ENCODE data around the gene SHF. TPM values are rescaled to one million over a fixed set of nuclear protein-coding genes. Genes with fewer than 3 reads are reported as not detected.

Gene SHF
- total RNA-seq, 1 donor from 2014 or later = 4.6 TPM

- Mint-ChIP-seq H3K4me3 (ENCODE audit: unreplicated experiment) (no peak overlapping the region), H3K27ac (ENCODE audit: unreplicated experiment) (no peak overlapping the region), H3K36me3 (ENCODE audit: low read depth, unreplicated experiment) (peaks cover 2% of the 10 kb centered on the region), H3K27me3 (ENCODE audit: low read depth, unreplicated experiment) (peaks cover 38% of the 10 kb centered on the region), H3K4me1 (ENCODE audit: low read depth, unreplicated experiment) (no peaks in the 10 kb centered on the region), H3K9me3 (ENCODE audit: unreplicated experiment) (peaks cover under 1% of the 10 kb centered on the region)
- H3K27me3 ChIP-seq (ENCODE audit: insufficient read depth, low read length) = peaks cover 16% of the 10 kb centered on the region
- H4K20me1 ChIP-seq (ENCODE audit: insufficient read depth, low read length) = no peaks in the 10 kb centered on the region
- no peaks in the 10 kb centered on the region for H3K79me2 ChIP-seq (ENCODE audit: insufficient read depth, low read length)
- no peak overlapping the region for H3K4me3 ChIP-seq (ENCODE audit: insufficient read depth, low read depth, low read length)
- H3K9me3 ChIP-seq (ENCODE audit: insufficient read depth, low read depth, low read length) = no peaks in the 10 kb centered on the region
- H3K9ac ChIP-seq (ENCODE audit: low read length) = no peak overlapping the region
- TF ChIP-seq CTCF (IDR thresholded peaks at IDR 0.05; ENCODE audit: insufficient read depth, low read depth, low read length) (no peak), EZH2 (IDR thresholded peaks at IDR 0.05; ENCODE audit: insufficient read depth, low read length) (no peak)
- no peaks in the 10 kb centered on the region for H3K36me3 ChIP-seq (ENCODE audit: insufficient read depth, low read length)
- H3K4me2 ChIP-seq (ENCODE audit: low read length) = no peak overlapping the region
- no peaks in the 10 kb centered on the region for H3K4me1 ChIP-seq (ENCODE audit: insufficient read depth, low read length)
- FAIRE-seq = no peak
- no peak overlapping the region for H3K27ac ChIP-seq (ENCODE audit: low read depth, low read length)
- H2AFZ ChIP-seq (ENCODE audit: low read depth, low read length) = no peak overlapping the region
- no peak for DNase-seq (ENCODE audit: low read depth)
Observed at GRCh38 chr15:45139770-45140169, 48.0 kb downstream of the SHF start.

GRCh38 chr15:45138814-45139765 lies 48.7 kb downstream of the SHF start:
- H3K36me3 ChIP-seq (ENCODE audit: insufficient read depth, low read length) = no peaks in the 10 kb centered on the region
- peaks cover 20% of the 10 kb centered on the region for H3K27me3 ChIP-seq (ENCODE audit: insufficient read depth, low read length)
- H3K4me1 Mint-ChIP-seq (ENCODE audit: low read depth, unreplicated experiment) = no peaks in the 10 kb centered on the region
- no peaks in the 10 kb centered on the region for H3K79me2 ChIP-seq (ENCODE audit: insufficient read depth, low read length)
- no peak for FAIRE-seq
- peaks cover 3% of the 10 kb centered on the region for H3K9me3 Mint-ChIP-seq (ENCODE audit: unreplicated experiment)
- DNase-seq (ENCODE audit: low read depth) = no peak
- no peaks in the 10 kb centered on the region for H4K20me1 ChIP-seq (ENCODE audit: insufficient read depth, low read length)
- no peak overlapping the region for H3K9ac ChIP-seq (ENCODE audit: low read length)
- peaks cover 2% of the 10 kb centered on the region for H3K36me3 Mint-ChIP-seq (ENCODE audit: low read depth, unreplicated experiment)
- H3K4me3 ChIP-seq (ENCODE audit: insufficient read depth, low read depth, low read length) = no peak overlapping the region
- no peak overlapping the region for H3K4me2 ChIP-seq (ENCODE audit: low read length)
- H3K4me3 Mint-ChIP-seq (ENCODE audit: unreplicated experiment) = no peak overlapping the region
- H2AFZ ChIP-seq (ENCODE audit: low read depth, low read length) = no peak overlapping the region
- no peaks in the 10 kb centered on the region for H3K4me1 ChIP-seq (ENCODE audit: insufficient read depth, low read length)
- TF ChIP-seq CTCF (IDR thresholded peaks at IDR 0.05; ENCODE audit: insufficient read depth, low read depth, low read length) (no peak), EZH2 (IDR thresholded peaks at IDR 0.05; ENCODE audit: insufficient read depth, low read length) (no peak)
- no peaks in the 10 kb centered on the region for H3K9me3 ChIP-seq (ENCODE audit: insufficient read depth, low read depth, low read length)
- H3K27me3 Mint-ChIP-seq (ENCODE audit: low read depth, unreplicated experiment) = peaks cover 41% of the 10 kb centered on the region
- no peak overlapping the region for H3K27ac Mint-ChIP-seq (ENCODE audit: unreplicated experiment)
- H3K27ac ChIP-seq (ENCODE audit: low read depth, low read length) = no peak overlapping the region

DNA sequence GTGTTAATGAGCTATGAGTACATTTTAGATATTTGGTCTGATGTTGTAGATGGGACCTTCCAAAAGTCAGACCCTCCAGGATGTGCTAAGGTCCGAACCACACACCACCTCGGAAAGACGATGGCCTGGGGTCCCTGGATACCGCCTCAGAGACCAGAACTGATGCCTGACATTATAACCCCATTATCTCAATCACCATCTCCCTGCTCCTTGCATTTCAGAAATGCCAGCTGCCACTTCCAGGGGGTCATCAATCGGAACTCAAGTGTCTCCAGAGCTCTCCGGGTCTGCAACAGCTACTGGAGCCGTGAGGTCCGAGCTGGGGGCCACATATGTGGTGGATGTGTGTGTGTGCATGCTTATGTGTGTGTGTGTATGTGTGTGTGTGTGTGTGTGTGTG lies 50.1 kb downstream of the SHF start:
- Mint-ChIP-seq H3K27ac (ENCODE audit: unreplicated experiment) (no peak overlapping the region), H3K27me3 (ENCODE audit: low read depth, unreplicated experiment) (peaks cover 53% of the 10 kb centered on the region), H3K4me3 (ENCODE audit: unreplicated experiment) (no peak overlapping the region), H3K36me3 (ENCODE audit: low read depth, unreplicated experiment) (peaks cover 2% of the 10 kb centered on the region), H3K4me1 (ENCODE audit: low read depth, unreplicated experiment) (no peaks in the 10 kb centered on the region), H3K9me3 (ENCODE audit: unreplicated experiment) (peaks cover 3% of the 10 kb centered on the region)
- Histone ChIP-seq H4K20me1 (ENCODE audit: insufficient read depth, low read length) (no peaks in the 10 kb centered on the region), H3K9me3 (ENCODE audit: insufficient read depth, low read depth, low read length) (no peaks in the 10 kb centered on the region), H3K4me2 (ENCODE audit: low read length) (no peak overlapping the region), H3K27me3 (ENCODE audit: insufficient read depth, low read length) (peaks cover 30% of the 10 kb centered on the region), H3K9ac (ENCODE audit: low read length) (no peak overlapping the region), H3K4me1 (ENCODE audit: insufficient read depth, low read length) (no peaks in the 10 kb centered on the region), H3K27ac (ENCODE audit: low read depth, low read length) (no peak overlapping the region), H3K36me3 (ENCODE audit: insufficient read depth, low read length) (no peaks in the 10 kb centered on the region), H3K4me3 (ENCODE audit: insufficient read depth, low read depth, low read length) (no peak overlapping the region), H2AFZ (ENCODE audit: low read depth, low read length) (no peak overlapping the region), H3K79me2 (ENCODE audit: insufficient read depth, low read length) (no peaks in the 10 kb centered on the region)
- DNase-seq (ENCODE audit: low read depth) = no peak
- TF ChIP-seq CTCF (IDR thresholded peaks at IDR 0.05; ENCODE audit: insufficient read depth, low read depth, low read length) (no peak), EZH2 (IDR thresholded peaks at IDR 0.05; ENCODE audit: insufficient read depth, low read length) (no peak)
- no peak for FAIRE-seq
